Keratinocyte (primary cell): ENCODE measurements around the gene MAPKAPK3.

Source experiments
- CTCF ChIP-seq, 3 experiments: IDR thresholded peaks in 1 of 3; conservative IDR thresholded peaks in 1 of 3; optimal IDR thresholded peaks in 1 of 3; 2 replicates in 2 of 3; 3 replicates in 1 of 3; pipeline versions ENCODE3 to v1.5.1; 2011; ENCODE audit warnings: low read length in 3 of 3, mild to moderate bottlenecking in 3 of 3, moderate library complexity in 2 of 3, control low read depth in 1 of 3, inconsistent platforms in 1 of 3; ENCODE audit not compliant: insufficient read depth in 2 of 3; ENCODE audit errors: extremely low read depth in 1 of 3
- EZH2 ChIP-seq: IDR thresholded peaks from one replicate; pipeline ENCODE4 v1.6.1; 2012; ENCODE audit warnings: inconsistent platforms, mild to moderate bottlenecking, low read length, moderate library complexity

- TF ChIP-seq CTCF (optimal IDR thresholded peaks at IDR 0.05 in 1 of 3, IDR thresholded peaks at IDR 0.05 in 1 of 3, conservative IDR thresholded peaks at IDR 0.05 in 1 of 3; ENCODE audit: extremely low read depth in 1 of 3, insufficient read depth in 2 of 3, low read length in 3 of 3): no peak
- no peak for TF ChIP-seq EZH2
Measured at GRCh38 chr3:50623840-50624474, 7.0 kb downstream of the MAPKAPK3 start.
